Measurements from ENCODE around the gene COX20. TPM values are rescaled to one million over a fixed set of nuclear protein-coding genes. Genes with fewer than 3 reads are reported as not detected.

Gene COX20
- total RNA-seq, 1 experiment from 2014 or later: 50.0 TPM

- H3F3A ChIP-seq (ENCODE audit: low read length, unreplicated experiment): no peaks in the 10 kb centered on the region
- DNase-seq: no peak
- TF ChIP-seq CTCF (conservative IDR thresholded peaks at IDR 0.05; ENCODE audit: low read depth, low read length): no peak
- TF ChIP-seq EZH2phosphoT487 (IDR thresholded peaks at IDR 0.05; ENCODE audit: borderline replicate concordance, low read length): no peak
- no peak for TF ChIP-seq EZH2 (IDR thresholded peaks at IDR 0.05; ENCODE audit: low read length, unreplicated experiment)
- BruUV-seq (replicated peaks): no TSS peak
- no peak overlapping the region for H3K27ac ChIP-seq (ENCODE audit: low read length)
- ChIA-PET POLR2A (ENCODE audit: unreplicated experiment) (no interaction called here), CTCF (no interaction called here)
- H4K20me1 ChIP-seq (ENCODE audit: low read length): no peaks in the 10 kb centered on the region
- H3K4me3 ChIP-seq (ENCODE audit: low read length): no peak overlapping the region
- H3K27me3 ChIP-seq (ENCODE audit: low read length): no peaks in the 10 kb centered on the region
- H3K4me1 ChIP-seq (ENCODE audit: insufficient read depth, low read length): no peaks in the 10 kb centered on the region
- H3K9ac ChIP-seq (ENCODE audit: low read length): no peak overlapping the region
- ATAC-seq: no peak
- no peaks in the 10 kb centered on the region for H3K79me2 ChIP-seq (ENCODE audit: low read length)
- H2AFZ ChIP-seq (ENCODE audit: low read length): no peak overlapping the region
- H3K9me3 ChIP-seq (ENCODE audit: low read length): no peaks in the 10 kb centered on the region
- no peaks in the 10 kb centered on the region for H3K9me2 ChIP-seq (replicated peaks; ENCODE audit: low read length)
- H3K36me3 ChIP-seq (ENCODE audit: low read depth, low read length): no peaks in the 10 kb centered on the region
- H3K4me2 ChIP-seq (ENCODE audit: low read length): no peak overlapping the region
- intact Hi-C loops (cut with micrococcal nuclease): no loop called here
Measured at GRCh38 chr1:244789276-244789580, 46.2 kb upstream of the COX20 start.

DNA sequence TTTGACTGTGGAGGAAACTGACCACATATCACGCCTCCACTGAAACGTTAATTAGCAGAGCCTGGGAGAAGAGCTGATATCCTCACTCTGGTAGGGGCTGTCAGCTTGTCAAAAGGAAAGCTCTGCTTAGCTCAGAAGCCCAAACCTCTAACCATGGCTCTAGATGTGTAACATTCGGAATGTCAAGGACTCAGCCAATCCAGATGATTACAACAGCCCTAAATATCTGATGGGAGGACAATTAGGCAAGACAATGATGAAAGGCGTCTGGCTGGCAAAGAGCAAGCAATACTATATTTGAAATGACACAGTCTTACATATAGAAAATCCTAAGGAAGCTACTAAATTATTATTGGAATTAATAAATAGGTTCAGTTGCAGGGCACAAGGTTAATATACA is 45.7 kb upstream of the COX20 start:
- ATAC-seq (no peak), DNase-seq (no peak)
- Histone ChIP-seq H3K36me3 (ENCODE audit: low read depth, low read length) (no peaks in the 10 kb centered on the region), H3K9me3 (ENCODE audit: low read length) (no peaks in the 10 kb centered on the region), H3K27ac (ENCODE audit: low read length) (no peak overlapping the region), H3K4me2 (ENCODE audit: low read length) (no peak overlapping the region), H3K27me3 (ENCODE audit: low read length) (no peaks in the 10 kb centered on the region), H4K20me1 (ENCODE audit: low read length) (no peaks in the 10 kb centered on the region), H3K79me2 (ENCODE audit: low read length) (no peaks in the 10 kb centered on the region), H3K4me3 (ENCODE audit: low read length) (no peak overlapping the region), H2AFZ (ENCODE audit: low read length) (no peak overlapping the region), H3K9ac (ENCODE audit: low read length) (no peak overlapping the region), H3F3A (ENCODE audit: low read length, unreplicated experiment) (no peaks in the 10 kb centered on the region), H3K4me1 (ENCODE audit: insufficient read depth, low read length) (no peaks in the 10 kb centered on the region), H3K9me2 (replicated peaks; ENCODE audit: low read length) (no peaks in the 10 kb centered on the region)
- POLR2A ChIA-PET (ENCODE audit: unreplicated experiment): no interaction called here
- no TSS peak for BruUV-seq (replicated peaks)
- CTCF ChIA-PET: no interaction called here
- intact Hi-C loops (cut with micrococcal nuclease): no loop called here
- no peak for TF ChIP-seq CTCF (conservative IDR thresholded peaks at IDR 0.05; ENCODE audit: low read depth, low read length)

- H4K20me1 ChIP-seq (ENCODE audit: low read length): no peaks in the 10 kb centered on the region
- no peaks in the 10 kb centered on the region for H3K79me2 ChIP-seq (ENCODE audit: low read length)
- H3K27ac ChIP-seq (ENCODE audit: low read length): no peak overlapping the region
- H3K9me3 ChIP-seq (ENCODE audit: low read length): no peaks in the 10 kb centered on the region
- no peaks in the 10 kb centered on the region for H3K4me1 ChIP-seq (ENCODE audit: insufficient read depth, low read length)
- no peaks in the 10 kb centered on the region for H3F3A ChIP-seq (ENCODE audit: low read length, unreplicated experiment)
- no peak overlapping the region for H3K9ac ChIP-seq (ENCODE audit: low read length)
- H3K36me3 ChIP-seq (ENCODE audit: low read depth, low read length): no peaks in the 10 kb centered on the region
- no peak for TF ChIP-seq EZH2phosphoT487 (IDR thresholded peaks at IDR 0.05; ENCODE audit: borderline replicate concordance, low read length)
- TF ChIP-seq EZH2 (IDR thresholded peaks at IDR 0.05; ENCODE audit: low read length, unreplicated experiment): no peak
- no peak for TF ChIP-seq CTCF (conservative IDR thresholded peaks at IDR 0.05; ENCODE audit: low read depth, low read length)
- intact Hi-C loops (cut with micrococcal nuclease): no loop called here
- H3K4me2 ChIP-seq (ENCODE audit: low read length): no peak overlapping the region
- CTCF ChIA-PET: no interaction called here
- POLR2A ChIA-PET (ENCODE audit: unreplicated experiment): interaction anchor here (0.5 kb wide), 1 partner anchor 772 kb away, joined by 3 read pairs; no protein-coding TSS in a partner anchor
- H3K27me3 ChIP-seq (ENCODE audit: low read length): no peaks in the 10 kb centered on the region
- H2AFZ ChIP-seq (ENCODE audit: low read length): no peak overlapping the region
- ATAC-seq: no peak
- no peak overlapping the region for H3K4me3 ChIP-seq (ENCODE audit: low read length)
- BruUV-seq (replicated peaks): no TSS peak
- no peaks in the 10 kb centered on the region for H3K9me2 ChIP-seq (replicated peaks; ENCODE audit: low read length)
- no peak for DNase-seq
Measured at GRCh38 chr1:244791061-244791460, 44.4 kb upstream of the COX20 start.

Measured in PC-3 (cell line).